Measurements from ENCODE around the gene GPR84.
A peak's percentile ranks its signal among the peaks of the same experiment; 100 is the strongest.

Gene GPR84

DNA sequence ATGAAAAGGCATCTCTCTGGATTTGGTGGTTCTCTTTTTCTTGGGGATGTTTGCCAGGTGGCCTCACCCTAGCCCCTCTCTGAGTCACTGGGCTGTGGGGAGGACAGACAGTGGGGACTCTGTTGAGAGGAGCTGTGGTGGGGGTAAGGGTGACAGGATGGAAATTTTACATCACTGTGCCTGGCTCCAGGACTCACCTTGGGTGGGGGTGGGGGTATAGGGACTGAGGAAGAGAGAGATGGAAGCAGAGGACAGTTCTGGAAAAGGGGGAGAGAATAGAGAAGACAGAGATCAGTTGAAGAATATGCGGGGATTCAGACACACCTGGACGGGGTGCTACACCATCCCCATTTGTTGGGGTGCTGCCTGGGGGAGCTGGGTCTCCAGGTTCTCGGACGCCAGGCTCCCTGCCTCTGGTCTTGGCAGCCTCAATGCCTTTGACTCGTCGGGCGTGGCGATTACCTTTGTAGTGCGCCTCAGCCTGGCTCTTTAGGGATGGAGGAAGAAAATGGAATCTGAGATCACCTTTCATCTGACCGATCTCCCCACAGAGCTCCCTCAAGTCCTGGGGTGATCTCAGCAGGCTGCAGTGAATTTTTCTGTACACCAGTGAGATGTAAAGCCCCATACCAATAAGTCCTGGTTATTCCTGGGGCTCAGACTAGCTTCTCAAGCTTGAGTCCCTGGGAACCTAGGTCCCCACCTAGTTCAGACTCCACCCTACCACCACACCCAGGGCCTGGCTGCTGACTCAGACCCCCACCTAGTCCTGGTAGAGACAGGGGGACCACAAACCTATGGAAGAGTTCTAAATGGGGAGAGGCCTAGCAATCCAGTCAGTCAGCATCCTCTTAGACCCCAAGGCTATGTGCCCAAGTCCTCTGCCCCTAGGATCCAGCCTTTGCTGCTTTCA is 9.6 kb upstream of the GPR84 start:
- DNase-seq: no peak

DNA sequence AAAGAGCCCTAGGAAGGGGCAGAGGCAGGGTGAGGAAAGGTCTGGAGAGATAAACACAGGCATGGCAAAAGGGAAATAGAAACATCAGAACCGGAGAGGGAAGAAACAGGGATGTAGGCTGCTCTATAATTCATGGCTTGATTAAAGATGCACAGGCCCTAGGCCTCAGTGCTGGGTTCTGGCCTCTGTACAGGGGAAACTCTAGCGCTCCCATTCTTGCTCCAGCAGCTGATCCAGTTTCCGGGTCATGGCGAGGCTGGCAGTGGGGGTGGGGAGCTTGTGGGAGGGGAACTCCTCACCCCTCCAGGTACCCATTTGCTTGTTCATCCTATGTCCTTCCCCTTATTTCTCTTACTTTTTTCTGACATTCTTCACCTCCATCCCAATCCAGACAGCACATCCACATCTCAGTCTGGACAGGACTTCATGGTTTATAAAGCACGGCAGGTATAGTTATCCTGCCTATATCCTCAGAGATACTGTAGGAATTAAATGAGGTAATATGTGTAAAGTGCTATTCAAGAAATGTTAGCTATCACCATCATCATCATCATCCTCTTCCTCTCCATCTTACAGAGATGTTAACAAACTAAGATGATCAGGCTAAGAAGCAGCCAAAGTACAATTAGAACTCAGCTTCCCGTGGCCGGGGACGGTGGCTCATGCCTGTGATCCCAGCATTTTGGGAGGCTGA is 8.0 kb upstream of the GPR84 start:
- DNase-seq: no peak

DNA sequence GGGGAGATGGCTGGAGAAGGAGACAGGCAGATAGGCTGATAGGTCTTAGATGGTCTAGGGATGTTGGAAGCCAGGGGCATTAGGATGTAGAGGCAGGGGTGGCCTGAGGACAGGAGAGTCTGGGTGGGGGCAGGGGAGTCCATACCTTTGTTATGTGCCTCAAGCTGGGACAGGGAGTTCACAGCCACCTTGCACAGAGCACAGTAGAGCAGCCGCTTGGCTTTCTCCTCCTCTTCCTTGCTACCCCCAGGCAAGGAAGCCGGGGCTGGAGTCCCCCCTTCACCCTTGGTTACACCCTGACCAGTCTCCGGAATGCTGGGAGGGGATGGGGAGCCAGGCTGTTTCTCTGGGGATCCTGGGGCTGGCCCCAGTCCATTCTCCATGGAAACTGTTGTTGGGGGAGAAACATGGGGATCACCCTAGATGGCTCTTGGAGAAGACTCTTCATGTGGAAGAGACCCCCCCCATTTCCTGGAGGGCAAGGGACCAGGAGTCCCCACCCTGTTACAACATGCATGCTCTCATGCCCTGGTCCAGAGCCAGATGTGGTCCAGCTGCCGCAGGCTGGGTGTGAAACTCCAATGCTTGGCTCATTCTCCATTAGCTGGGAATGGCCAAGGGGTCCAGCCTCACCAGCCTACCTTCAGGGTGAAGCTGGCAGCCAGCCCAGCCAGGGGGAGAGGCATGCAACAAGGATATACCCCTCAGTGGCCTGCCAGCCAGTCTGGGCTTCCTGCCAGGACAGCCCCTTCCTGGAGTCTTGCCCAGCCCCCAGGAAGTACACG is 7.2 kb upstream of the GPR84 start:
- no peak for DNase-seq

DNA sequence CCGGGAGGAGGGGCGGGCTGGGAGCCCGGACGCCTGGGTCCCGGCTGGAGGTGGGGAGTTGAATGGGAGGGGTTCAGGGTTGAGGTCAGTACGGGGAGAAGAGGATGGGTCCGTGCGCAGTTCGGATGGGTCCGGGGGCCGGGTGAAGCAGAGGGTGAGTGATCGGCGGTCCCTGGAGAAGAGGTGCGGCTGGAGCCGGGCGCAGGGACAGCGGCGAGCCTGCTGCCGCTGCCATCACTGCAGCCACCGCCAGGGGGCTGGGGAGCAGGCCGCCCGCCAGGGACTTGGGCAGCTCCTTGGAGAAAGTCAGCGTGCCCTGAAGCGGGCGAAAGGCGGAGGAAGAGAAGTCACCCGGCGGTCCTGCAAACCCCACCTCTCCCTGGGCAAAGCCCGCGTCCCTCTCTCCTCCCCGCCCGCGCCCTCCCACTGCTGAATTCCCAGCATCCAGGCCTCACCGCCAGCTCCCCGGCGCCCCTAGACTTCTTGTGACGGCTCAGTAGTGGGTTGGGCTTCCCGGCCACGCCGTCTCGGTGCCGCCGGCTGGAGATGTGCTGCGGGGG is 6.0 kb upstream of the GPR84 start:
- DNase-seq: peak; percentile 76

DNA sequence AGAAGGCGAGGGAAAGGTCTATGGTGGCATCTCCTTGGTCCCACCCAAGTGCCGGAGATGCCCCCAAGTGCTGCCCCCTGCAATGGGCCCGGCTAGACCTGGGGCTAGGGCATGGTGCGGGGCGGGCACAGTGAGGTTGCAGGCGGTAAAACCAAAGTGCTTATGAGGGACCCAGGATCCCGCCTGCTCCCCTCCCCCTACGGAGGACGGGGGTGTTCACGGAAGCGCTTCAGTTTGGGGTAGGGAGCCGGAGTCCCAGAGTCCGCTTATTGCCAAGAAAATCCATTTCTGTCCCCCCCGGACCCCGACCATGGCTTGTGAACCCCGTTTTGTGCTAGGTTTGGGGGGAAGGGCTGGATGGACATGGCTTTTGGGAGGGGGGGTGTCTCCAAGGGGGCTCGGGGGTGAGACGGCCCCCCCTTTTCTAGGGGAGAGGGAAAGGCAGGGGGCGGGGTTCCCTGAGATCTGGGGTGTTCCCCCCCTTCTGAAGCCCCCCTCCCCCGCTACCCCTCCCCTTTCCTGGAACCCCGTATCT is 5.4 kb upstream of the GPR84 start:
- no peak for DNase-seq

DNA sequence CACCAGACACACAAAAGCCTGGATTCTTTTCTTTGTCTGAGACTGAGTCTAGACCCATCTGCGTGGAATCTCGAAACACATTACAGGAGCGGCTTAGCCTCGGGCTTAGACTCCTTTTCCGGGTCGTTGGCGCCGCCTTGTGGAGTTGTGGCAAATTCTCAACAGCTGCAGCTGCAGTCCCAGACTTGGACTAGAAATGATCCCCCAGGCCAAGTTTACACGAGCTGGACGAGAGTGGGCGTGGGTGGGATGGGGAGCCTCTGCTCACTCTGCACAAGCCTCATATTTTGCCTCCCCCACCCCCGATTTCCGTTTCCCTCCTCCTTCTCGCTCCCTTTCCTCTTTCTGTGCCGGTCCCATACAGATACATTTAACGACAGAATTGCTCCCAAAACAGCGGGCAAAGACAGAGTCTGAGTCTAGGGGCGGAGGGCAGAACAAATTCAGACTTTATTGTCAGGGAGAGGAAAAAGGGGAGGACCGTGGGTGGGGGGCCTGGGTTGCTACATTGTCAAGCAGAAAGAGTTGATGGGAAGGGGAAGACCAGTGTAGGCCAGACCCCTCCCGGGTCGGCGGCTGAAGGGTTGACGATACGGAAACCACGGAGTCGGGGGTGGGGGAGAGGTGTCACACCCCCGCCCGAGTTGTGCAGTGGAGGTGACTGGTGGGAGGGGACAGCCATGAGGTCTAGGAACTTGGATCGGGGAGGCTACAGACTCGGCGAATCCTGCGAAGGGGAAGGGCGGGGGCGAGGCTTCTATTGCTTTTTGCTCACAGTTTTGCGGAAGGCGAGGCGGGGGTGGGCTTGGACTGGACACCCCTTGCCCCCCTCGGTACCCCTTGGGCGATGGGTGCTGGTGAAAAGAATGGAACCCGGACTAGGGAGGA is 4.7 kb upstream of the GPR84 start:
- DNase-seq: peak; percentile 96

DNA sequence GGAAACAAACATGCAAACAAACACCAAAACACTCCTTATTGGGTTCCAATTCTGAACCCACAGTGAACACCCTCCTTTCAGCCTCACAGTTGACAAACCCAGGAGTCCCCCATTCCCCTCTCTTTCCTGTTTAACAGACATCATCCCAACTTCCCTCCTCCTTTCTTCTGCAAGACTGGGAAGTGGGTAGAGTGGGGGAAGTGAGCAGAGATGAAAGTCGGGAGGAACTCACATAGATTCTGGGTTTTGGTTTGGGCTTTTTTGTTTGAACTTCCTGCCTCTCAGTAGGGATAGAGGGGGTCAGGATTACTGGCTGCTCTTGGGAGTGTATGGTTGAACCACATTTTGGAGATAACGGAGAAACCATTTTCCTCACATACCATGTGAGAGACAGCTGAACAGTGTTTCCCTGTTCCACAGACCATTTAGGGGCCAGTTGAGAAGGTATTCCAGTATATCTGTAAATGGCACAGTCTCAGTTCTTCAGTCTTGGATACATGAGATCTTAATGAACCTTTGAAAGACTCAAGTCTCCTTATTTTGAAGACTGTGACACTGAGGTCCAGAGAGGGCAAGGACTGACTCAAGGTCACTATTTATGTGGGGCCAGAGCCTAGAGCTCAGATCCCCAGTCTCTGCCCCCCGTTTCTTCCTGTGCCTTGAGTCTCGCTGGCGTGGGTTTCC is 3.9 kb upstream of the GPR84 start:
- no peak for DNase-seq

DNA sequence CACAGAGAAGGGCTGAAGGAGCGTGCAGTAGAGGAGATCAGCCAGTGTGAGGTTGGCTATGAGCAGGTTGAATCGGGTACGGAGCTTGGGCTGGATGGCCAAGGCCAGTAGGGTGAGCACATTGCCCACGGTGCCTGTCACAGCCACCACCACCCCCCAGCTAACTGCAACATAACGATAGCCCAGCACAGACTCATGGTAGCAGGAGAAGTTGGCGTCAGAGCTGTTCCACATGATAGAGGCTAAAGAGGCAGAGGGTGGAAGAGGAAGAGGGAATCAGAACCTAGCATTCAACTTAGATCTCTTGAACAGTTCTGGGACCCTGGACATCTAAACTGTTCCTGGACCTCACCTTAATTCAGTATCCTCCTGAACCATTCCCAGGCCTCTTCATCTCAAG is 668 bp downstream of the GPR84 start:
- DNase-seq: no peak

DNA sequence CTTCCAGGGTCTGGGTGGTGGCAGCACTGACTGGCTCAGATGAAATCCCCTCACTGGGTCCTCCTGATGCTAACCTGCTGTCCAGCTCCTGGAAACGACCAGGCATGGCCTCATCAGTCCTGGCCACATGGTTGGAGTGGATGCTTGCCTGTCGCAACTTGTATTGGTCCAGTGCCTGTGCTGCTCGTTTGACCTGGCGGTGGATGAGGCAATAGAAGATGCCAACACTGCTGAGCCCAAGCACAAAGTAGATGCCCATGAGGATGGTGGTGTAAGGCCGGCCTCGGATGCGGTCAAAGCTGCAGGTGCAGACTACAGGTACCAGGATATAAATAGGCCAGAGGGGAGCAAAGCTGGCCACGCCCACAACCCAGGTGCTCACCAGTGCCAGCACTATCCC is 1.2 kb downstream of the GPR84 start:
- DNase-seq: no peak

DNA sequence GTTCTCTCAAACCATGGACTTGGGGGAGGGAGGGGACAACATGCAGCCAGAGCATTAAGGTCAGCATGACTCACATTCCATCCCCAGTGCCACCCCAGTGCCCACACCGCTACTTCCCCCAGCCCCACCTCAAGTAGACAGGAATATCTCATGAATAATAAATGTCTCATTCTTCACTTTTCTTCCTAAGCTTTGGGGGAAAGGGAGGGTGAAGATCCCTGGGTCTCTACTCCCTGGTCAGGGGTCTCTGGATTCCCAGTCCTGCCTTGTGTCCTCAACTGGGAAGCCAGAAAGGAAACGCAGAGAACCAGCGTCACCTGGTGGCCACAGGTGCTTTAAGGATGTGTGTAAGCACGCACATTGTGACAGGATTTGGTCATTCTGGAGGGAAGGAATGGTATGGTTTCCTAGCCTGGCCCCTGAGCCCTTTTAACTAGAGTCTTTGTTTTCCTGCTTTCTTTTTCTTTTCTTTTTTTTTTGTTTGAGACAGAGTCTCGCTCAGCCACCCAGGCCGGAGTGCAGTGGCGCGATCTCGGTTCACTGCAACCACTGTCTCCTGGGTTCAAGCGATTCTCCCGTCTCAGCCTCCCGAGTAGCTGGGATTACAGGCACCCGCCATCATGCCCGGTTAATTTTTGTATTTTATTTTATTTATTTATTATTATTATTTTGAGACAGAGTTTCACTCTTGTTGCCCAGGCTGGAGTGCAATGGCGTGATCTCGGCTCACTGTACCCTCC is 3.4 kb downstream of the GPR84 start:
- DNase-seq: peak; percentile 72

DNA sequence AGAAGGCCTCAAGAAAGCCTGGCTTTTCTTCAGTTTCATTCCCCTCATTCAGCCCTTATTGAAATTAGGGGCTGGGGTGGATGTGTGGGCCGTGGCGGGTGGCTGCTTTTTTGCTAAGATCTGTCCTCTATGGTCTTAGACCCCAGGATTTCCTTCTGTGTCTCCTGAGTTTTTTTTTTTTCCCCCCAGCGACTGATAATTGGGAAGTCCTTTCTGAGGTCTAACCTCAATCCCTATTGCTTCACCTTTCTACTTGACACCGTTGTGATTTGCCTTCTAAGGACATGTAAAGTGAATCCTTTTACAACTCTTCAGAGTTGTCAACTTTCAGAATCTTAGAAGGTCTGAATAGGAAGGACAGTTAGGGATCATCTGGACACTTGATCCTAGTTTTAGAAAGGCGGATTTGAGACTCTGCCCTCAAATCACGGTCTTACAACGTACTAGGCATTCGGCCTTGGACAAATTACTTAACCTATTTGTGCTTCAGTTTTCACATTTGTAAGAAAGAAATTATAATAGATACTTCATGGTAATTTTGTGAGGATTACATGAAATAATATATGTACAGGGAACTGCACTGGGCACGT is 4.4 kb downstream of the GPR84 start:
- DNase-seq: no peak

DNA sequence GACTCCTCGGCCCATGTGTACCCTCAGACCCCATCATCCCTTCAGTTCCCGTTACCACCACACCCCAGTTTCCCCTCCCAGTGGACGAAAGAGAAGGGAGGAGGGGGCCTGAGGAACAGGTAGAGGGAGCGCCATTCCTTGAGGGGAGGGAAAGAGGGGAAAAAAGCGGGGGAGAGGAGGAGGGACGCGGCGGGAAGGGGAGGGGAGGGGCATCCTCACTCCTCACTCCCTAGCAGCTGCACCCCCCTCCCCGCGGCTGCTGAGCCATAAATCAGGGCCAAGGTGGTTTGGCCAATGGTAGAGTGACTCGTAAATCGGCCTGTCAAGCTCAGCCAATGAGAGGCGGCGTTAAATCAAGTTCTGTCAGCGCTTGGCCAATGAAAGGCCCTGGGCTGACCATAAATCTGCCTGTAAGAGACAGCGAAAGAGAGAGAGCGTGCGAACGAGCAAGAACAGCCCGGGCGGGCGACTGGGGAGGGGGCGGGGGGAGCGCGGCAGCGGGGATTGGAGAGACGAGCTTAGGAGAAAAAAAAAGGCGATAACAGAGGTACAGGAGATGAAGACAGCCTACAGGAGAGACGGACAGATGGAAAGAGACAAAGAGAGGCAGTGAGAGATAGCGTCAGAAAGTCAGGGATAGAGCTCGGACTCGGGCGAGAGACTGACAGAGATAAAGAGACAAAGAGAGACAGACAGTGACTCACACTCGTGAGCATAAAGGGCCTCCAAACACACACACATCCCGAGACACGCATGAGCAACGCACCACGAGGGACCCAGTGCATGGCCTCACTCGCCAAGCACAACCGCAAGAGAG is 5.1 kb downstream of the GPR84 start:
- DNase-seq: peak; percentile 90

DNA sequence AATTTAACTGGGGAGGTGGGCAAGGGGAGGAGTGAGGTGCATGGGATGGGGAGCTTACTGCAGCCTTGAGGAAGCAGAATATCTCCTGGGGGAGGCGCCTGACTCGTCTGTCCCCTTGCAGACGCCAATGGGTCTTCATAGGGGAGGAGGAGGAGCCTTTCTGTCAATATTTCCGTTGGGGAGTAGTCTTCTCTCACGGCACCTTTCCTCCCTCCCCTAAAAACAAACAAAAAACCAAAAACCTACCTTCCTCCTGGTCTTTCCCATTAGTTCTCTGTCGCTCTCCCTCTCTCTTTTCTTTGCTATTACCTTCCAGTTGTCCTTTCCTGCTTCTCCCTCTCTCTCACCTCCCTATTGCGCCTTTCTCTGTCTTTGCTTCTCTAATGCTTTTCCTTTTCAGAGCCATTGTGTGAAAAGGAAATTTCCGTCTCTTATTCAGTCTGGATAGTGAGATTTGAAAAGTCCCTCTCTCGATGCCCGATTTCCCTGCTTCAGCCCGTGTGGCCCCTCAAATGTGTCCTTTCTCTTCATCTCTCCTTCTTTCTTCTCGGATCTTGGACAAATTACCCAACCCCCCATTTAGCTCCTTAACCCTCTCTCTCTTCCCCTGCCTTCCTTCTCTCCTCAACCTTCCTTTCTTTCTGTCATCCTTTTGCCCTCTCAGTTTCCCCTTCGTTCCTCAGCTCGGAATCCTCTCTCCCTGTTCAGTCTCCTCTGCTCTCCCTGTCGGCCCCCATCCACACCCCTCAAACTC is 5.9 kb downstream of the GPR84 start:
- DNase-seq: peak; percentile 64

DNA sequence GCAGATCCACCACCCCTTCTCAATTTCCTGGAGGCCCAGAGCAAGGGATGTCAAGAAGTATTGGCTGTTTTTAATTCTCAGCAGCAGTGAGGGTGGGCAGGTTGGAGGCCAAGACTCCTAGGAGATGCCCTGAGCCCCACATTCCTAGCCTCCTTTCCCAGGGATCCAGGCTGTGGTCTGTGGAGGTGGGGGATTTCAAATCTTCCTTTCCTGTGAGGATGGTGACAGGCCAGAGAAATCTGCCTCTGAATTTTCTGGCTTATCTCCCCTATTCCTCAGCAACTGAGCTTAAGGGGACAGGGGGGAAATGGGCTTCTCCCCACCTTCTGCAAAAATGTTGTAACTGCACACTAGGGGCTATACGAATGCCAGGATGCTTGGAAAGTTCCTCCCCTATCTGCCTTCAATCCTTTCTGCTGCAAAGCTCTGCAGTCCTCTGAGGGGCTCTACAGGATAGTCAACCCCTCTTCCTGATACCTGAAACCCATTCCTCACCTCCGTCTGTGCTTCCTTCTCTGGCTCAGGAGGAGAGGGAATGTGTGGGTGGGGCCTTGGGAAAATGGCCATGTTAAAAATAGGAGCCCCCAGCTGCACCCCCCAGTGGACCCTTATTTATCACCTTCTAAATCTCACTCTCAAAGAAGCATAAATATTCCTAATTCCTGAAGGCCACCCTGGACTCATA is 6.6 kb downstream of the GPR84 start:
- DNase-seq: no peak

DNA sequence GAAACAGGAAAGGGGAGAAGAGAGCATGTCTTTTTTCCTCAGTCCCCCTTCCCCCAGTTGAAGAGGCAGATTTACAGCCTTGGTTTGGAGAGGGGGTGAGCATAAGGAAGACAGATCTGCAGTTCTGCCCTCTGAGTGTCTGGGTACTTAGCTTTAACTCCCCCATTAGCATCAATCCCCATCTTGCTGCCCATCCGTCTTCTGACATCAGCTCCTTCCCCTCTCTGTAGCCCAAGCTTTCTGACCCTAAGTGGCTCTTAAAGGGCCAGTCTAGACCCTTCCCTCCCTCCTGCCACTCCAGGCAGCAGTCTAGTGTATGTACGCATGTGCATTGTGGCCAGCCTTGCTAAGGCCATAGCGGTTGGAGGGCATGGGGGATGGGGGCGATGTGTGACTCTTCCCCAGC is 7.3 kb downstream of the GPR84 start:
- no peak for DNase-seq

DNA sequence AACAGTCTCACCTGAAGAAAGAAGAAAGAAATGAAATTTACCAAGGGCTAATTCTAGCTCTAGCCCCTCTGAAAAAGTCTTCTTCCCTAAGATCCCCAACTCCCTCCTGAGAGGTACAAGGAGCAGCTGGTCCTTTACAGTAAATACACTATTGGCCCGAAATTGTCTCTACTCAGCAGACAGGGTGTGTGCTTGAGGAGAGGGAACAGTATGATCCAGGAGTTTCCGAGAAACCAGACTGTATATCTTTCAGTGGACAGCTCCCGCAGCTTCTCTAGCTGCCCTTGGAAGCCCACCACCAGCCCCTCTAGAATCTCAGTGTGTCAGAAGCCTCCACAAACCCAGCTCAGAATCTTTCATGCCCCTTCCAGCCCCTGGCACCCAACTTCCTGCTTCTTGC is 8.1 kb downstream of the GPR84 start:
- no peak for DNase-seq

DNA sequence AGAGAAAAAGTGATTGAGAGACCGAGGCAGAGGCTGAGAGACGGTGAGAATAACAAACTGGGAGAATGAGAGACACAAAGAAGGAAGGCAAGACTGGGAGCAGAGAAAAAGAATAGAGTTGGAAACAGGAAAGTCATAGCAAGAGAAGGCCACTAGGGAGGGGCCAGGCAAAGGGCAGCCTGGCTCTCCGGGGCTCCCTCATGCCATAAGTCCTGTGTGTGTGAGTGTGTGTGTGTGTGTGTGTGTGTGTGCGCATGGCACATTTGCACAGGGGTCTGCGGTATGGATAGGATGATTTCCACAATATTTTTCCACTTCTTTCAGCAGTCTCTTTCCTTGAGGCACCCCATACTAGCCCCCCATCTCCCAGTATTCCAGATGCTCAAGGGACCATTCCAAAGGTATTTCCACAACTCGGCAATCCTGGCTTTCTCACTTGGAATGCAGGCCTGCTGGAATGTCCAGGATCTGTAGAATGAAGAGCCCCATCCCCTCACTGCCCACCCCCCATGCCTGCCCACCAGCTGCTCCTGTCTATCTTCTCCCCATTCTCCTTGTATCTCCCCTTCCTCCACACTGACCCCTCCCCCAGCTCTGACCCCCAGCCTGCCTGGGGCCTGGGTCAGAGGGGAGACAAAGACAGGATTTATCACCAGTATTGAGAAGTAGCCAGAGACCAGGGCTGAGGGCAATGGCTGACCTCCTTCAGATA is 9.0 kb downstream of the GPR84 start:
- DNase-seq: no peak

Measured in activated CD8-positive, alpha-beta memory T cell treated with anti-CD3 and anti-CD28 coated beads for 24 hours (primary cell).